K562 (cell line): ENCODE results near the gene MME. TPM values are rescaled to one million over a fixed set of nuclear protein-coding genes. Genes with fewer than 3 reads are reported as not detected.

Experiments
- ATAC-seq: fragments of 200-7000 bp; cut with Tn5 transposase; 3 replicates; pipeline ENCODE4 v1.9.1; 2020; ENCODE audit warnings: moderate library complexity
- BruUV-seq: library from RNA; stranded (reverse); fragments of 400-500 nt; replicated peaks from 2 replicates; lab custom pipeline; 2021; lab: Mats Ljungman, UMichigan
- CTCF ChIA-PET: fragments of 300-600 bp; formaldehyde crosslinking; extraction: SDS; loops from one replicate; lab custom pipeline; 2021; ENCODE audit warnings: low intra/inter-chr PET ratio; lab: Yijun Ruan, JAX
- POLR2A ChIA-PET: fragments of 300-600, 350-650 bp; sonication (Branson Sonifier 250); formaldehyde crosslinking; extraction: SDS; loops from one replicate; lab custom pipeline; 2021; ENCODE audit warnings: antibody characterized with exemption, inconsistent platforms; lab: Yijun Ruan, JAX
- DNase-seq, 4 experiments: peaks; one replicate each; pipeline versions ENCODE4 v3.0.0 to v3.0.0-alpha.2; 2011 to 2018; ENCODE audit warnings: low spot score in 3 of 4, mixed read lengths in 3 of 4; ENCODE audit errors: extremely low read depth in 1 of 4
- FAIRE-seq: peaks from 2 replicates; lab custom pipeline; 2011; peaks lifted over from hg19 to GRCh38; lab: Jason Lieb, UNC
- H2AFZ ChIP-seq: 2 replicates; pipeline ENCODE4 v1.6.0; 2011; ENCODE audit warnings: low read depth, low read length, control low read depth, inconsistent platforms
- H3K27ac ChIP-seq: fragments of 200-600 bp; 3 replicates; pipeline ENCODE4 v1.8.0; 2011; ENCODE audit warnings: low read depth, mild to moderate bottlenecking, control low read depth, inconsistent platforms, low read length, moderate library complexity, mixed read lengths; ENCODE audit errors: extremely low read depth
- H3K27me3 ChIP-seq, 2 experiments: fragments of 300-600 bp in 1 of 2; 2 replicates in 1 of 2; 3 replicates in 1 of 2; pipeline versions ENCODE4 v1.6.0 to v1.8.0; 2011; ENCODE audit warnings: inconsistent platforms in 2 of 2, low read length in 2 of 2, mild to moderate bottlenecking in 1 of 2, mixed read lengths in 1 of 2, moderate library complexity in 1 of 2; ENCODE audit not compliant: control insufficient read depth in 2 of 2, insufficient read depth in 2 of 2
- H3K36me3 ChIP-seq: fragments of 300-600 bp; 3 replicates; pipeline ENCODE4 v1.8.0; 2011; ENCODE audit warnings: mild to moderate bottlenecking, low read length, inconsistent platforms; ENCODE audit not compliant: control insufficient read depth, insufficient read depth
- H3K4me1 ChIP-seq, 2 experiments: fragments of 200-600 bp in 1 of 2; replicated peaks in 1 of 2; 2 replicates in 1 of 2; 3 replicates in 1 of 2; pipeline versions ENCODE4 v1.5.1 to v1.8.0; 2011; ENCODE audit warnings: inconsistent platforms in 2 of 2, low read length in 2 of 2, mild to moderate bottlenecking in 1 of 2, mixed read lengths in 1 of 2, moderate library complexity in 1 of 2; ENCODE audit not compliant: control insufficient read depth in 2 of 2, insufficient read depth in 2 of 2
- H3K4me2 ChIP-seq: 2 replicates; pipeline ENCODE4 v1.6.1; 2011; ENCODE audit warnings: low read length, control low read depth, inconsistent platforms, mixed read lengths; ENCODE audit not compliant: insufficient read depth
- H3K4me3 ChIP-seq: fragments of 200-600 bp; sonication (generic), shearing (Covaris generic); 2 replicates; pipeline ENCODE4 v1.5.1; 2016; ENCODE audit warnings: control low read depth, inconsistent platforms
- H3K79me2 ChIP-seq: fragments of 200-600 bp; 3 replicates; pipeline ENCODE4 v1.8.0; 2011; ENCODE audit warnings: low read length, inconsistent platforms; ENCODE audit not compliant: control insufficient read depth, insufficient read depth
- H3K9ac ChIP-seq, 2 experiments: 2 replicates each; pipeline versions ENCODE4 v1.6.0 to v1.6.1; 2011; ENCODE audit warnings: low read depth in 2 of 2, low read length in 2 of 2, control low read depth in 1 of 2, inconsistent platforms in 1 of 2, mild to moderate bottlenecking in 1 of 2, mixed read lengths in 1 of 2; ENCODE audit not compliant: insufficient read depth in 1 of 2
- H3K9me1 ChIP-seq: one replicate; pipeline ENCODE4 v1.6.0; 2011; ENCODE audit warnings: inconsistent platforms, mild to moderate bottlenecking, low read length, moderate library complexity; ENCODE audit not compliant: control insufficient read depth, insufficient read depth
- H3K9me3 ChIP-seq: replicated peaks from 2 replicates; pipeline ENCODE4 v1.5.1; 2011; ENCODE audit warnings: low read depth, low read length, inconsistent platforms; ENCODE audit not compliant: control insufficient read depth, insufficient read depth
- H4K20me1 ChIP-seq: replicated peaks from 2 replicates; pipeline ENCODE4 v1.6.1; 2011; ENCODE audit warnings: low read length, inconsistent platforms, mixed read lengths; ENCODE audit not compliant: control insufficient read depth, insufficient read depth
- CC2D1A ChIP-seq: fragments of 450-650 bp; IDR thresholded peaks from 2 replicates; pipeline ENCODE4 v1.6.1; 2017; ENCODE audit warnings: mild to moderate bottlenecking
- FOXA1 ChIP-seq: fragments of 450-650 bp; IDR thresholded peaks from 2 replicates; pipeline ENCODE4 v1.6.1; 2016; ENCODE audit warnings: mild to moderate bottlenecking, borderline replicate concordance
- MCM5 ChIP-seq: fragments of 450-650 bp; IDR thresholded peaks from 2 replicates; pipeline ENCODE4 v1.6.1; 2016; ENCODE audit warnings: low read depth
- TCF3 ChIP-seq: sonication (generic); formaldehyde crosslinking; IDR thresholded peaks from 2 replicates; pipeline ENCODE4 v1.4.0; 2020; ENCODE audit warnings: mild to moderate bottlenecking, missing genetic modification reagents
- TEAD2 ChIP-seq: fragments of 450-650 bp; IDR thresholded peaks from 2 replicates; pipeline ENCODE4 v1.6.1; 2016; ENCODE audit warnings: missing genetic modification characterization, control low read depth, missing compliant biosample characterization
- U2AF1 ChIP-seq: fragments of 200-400 bp; formaldehyde crosslinking; optimal IDR thresholded peaks from 2 replicates; pipeline ENCODE3; 2017; ENCODE audit warnings: mild to moderate bottlenecking, low read depth, low read length, moderate library complexity
- ZNF121 ChIP-seq: sonication (generic); formaldehyde crosslinking; conservative IDR thresholded peaks from 2 replicates; pipeline ENCODE4 v1.8.0; 2022; ENCODE audit warnings: missing genetic modification reagents
- ZNF551 ChIP-seq: fragments of 250-450 bp; sonication (Bioruptor Pico); IDR thresholded peaks from 2 replicates; pipeline ENCODE4 v1.5.0; 2021; ENCODE audit warnings: mild to moderate bottlenecking, moderate library complexity
- ZNF586 ChIP-seq: fragments of 450-650 bp; formaldehyde crosslinking; conservative IDR thresholded peaks from 2 replicates; pipeline ENCODE4 v1.4.0; 2020; ENCODE audit warnings: mild to moderate bottlenecking, moderate library complexity
- ZNF695 ChIP-seq: fragments of 450-650 bp; formaldehyde crosslinking; IDR thresholded peaks from 2 replicates; pipeline ENCODE4 v1.4.0; 2020; ENCODE audit warnings: mild to moderate bottlenecking, moderate library complexity
- WGBS: fragments of 100-300 bp; shearing (Covaris generic); methylation state at CpG from one replicate; pipeline ENCODE4 v1.1.6; 2016; ENCODE audit warnings: low coverage, mixed read lengths; ENCODE audit not compliant: insufficient coverage; ENCODE audit errors: missing lambda C conversion rate; 5-methylcytosine and 5-hydroxymethylcytosine counted together
- in situ Hi-C: fragments of 300-500 bp; cut with MboI; formaldehyde crosslinking; loops from 4 replicates; pipeline ENCODE4 v1.15.0; 2018; ENCODE audit warnings: inconsistent platforms, mixed read lengths
- intact Hi-C: fragments of 100-400 bp; cut with micrococcal nuclease; formaldehyde crosslinking; loops from 2 replicates; pipeline ENCODE4 v1.14.2; 2022
- polyA plus RNA-seq, 8 experiments: library from polyadenylated mRNA; depleted of rRNA in 4 of 8; stranded (reverse) in 5 of 8; unstranded in 3 of 8; fragments of >200 nt; fragmentation: Nextera tagmentation in 2 of 8; fragmentation: Illumina TruSeq in 1 of 8; extraction: Ambion mirVana in 2 of 8; extraction: Trizol in 1 of 8; gene quantifications; 2 replicates each; pipeline versions ENCODE4 v1.2.1 to v1.2.3, GENCODE V29; 2011 to 2014; ENCODE audit warnings: inconsistent platforms in 1 of 8, missing spikeins in 1 of 8
- total RNA-seq, 7 experiments: library from RNA; depleted of rRNA in 6 of 7; stranded (reverse); fragments of >200 nt in 6 of 7; fragmentation: Illumina TruSeq in 2 of 7; extraction: Trizol in 2 of 7; gene quantifications; 2 replicates each; pipeline versions ENCODE4 v1.2.1 to v1.2.3, GENCODE V29; 2011 to 2021; ENCODE audit warnings: low replicate concordance in 1 of 7
- TF ChIP-seq, protein P1 (sequence below): IDR thresholded peaks from 3 replicates; pipeline ENCODE4 v1.6.1; 2011; ENCODE audit warnings: borderline replicate concordance, mild to moderate bottlenecking, moderate library complexity; ENCODE audit not compliant: insufficient read length; ENCODE audit errors: extremely low read depth
- TF ChIP-seq, protein P2 (sequence below): sonication (generic); formaldehyde crosslinking; IDR thresholded peaks from 2 replicates; pipeline ENCODE4 v1.8.1; 2023; ENCODE audit warnings: mild to moderate bottlenecking, missing genetic modification reagents
- TF ChIP-seq, protein P3 (sequence below): fragments of 250-450 bp; sonication (Bioruptor Pico); IDR thresholded peaks from 2 replicates; pipeline ENCODE4 v1.4.0; 2020; ENCODE audit warnings: mild to moderate bottlenecking, moderate library complexity, borderline replicate concordance

MME gene
- total and polyA plus RNA-seq, 9 of the 15 experiments (the other 6 are each of a cell fraction or from before 2014, with no cell fraction given) = 0.80 to 8.6 (median 2.5) TPM

DNA sequence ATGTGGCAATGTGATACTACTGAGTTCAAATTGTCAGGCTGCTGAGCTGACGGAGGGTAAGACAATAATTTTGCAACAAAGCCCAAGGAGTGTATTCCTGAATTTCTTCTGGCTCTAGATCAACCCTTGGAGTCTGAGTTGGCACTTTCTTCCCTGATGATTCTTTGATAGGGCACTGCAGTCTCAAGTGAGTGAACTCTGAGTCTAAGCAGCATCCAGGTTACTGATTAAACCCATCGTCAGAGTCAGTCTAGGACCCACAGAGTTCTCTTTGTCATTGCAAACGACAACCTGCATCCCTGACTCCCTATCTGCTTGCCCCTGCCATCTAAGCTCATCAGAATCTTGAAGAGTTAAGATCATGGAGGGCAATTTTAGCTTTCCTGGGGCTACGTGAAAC lies 58.6 kb downstream of the MME start:
- no peak for ATAC-seq
- H3K4me2 ChIP-seq = no peak overlapping the region
- H3K9me3 ChIP-seq = no peaks in the 10 kb centered on the region
- ChIA-PET CTCF (no interaction called here), POLR2A (interaction anchor here (0.6 kb wide), 1 partner anchor 14 kb away, joined by 3 read pairs; no protein-coding TSS in a partner anchor)
- no peak for DNase-seq
- no peaks in the 10 kb centered on the region for H3K9me1 ChIP-seq
- H3K9ac ChIP-seq = no peak overlapping the region
- H3K27me3 ChIP-seq = no peaks in the 10 kb centered on the region
- TF ChIP-seq, protein P1, sequence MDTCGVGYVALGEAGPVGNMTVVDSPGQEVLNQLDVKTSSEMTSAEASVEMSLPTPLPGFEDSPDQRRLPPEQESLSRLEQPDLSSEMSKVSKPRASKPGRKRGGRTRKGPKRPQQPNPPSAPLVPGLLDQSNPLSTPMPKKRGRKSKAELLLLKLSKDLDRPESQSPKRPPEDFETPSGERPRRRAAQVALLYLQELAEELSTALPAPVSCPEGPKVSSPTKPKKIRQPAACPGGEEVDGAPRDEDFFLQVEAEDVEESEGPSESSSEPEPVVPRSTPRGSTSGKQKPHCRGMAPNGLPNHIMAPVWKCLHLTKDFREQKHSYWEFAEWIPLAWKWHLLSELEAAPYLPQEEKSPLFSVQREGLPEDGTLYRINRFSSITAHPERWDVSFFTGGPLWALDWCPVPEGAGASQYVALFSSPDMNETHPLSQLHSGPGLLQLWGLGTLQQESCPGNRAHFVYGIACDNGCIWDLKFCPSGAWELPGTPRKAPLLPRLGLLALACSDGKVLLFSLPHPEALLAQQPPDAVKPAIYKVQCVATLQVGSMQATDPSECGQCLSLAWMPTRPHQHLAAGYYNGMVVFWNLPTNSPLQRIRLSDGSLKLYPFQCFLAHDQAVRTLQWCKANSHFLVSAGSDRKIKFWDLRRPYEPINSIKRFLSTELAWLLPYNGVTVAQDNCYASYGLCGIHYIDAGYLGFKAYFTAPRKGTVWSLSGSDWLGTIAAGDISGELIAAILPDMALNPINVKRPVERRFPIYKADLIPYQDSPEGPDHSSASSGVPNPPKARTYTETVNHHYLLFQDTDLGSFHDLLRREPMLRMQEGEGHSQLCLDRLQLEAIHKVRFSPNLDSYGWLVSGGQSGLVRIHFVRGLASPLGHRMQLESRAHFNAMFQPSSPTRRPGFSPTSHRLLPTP = no peak
- TF ChIP-seq CC2D1A = no peak
- TF ChIP-seq, protein P2, sequence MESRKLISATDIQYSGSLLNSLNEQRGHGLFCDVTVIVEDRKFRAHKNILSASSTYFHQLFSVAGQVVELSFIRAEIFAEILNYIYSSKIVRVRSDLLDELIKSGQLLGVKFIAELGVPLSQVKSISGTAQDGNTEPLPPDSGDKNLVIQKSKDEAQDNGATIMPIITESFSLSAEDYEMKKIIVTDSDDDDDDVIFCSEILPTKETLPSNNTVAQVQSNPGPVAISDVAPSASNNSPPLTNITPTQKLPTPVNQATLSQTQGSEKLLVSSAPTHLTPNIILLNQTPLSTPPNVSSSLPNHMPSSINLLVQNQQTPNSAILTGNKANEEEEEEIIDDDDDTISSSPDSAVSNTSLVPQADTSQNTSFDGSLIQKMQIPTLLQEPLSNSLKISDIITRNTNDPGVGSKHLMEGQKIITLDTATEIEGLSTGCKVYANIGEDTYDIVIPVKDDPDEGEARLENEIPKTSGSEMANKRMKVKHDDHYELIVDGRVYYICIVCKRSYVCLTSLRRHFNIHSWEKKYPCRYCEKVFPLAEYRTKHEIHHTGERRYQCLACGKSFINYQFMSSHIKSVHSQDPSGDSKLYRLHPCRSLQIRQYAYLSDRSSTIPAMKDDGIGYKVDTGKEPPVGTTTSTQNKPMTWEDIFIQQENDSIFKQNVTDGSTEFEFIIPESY = no peak
- TF ChIP-seq TEAD2 (tag) = no peak
- TF ChIP-seq TCF3 = no peak
- no peak for TF ChIP-seq ZNF121
- no peak for TF ChIP-seq ZNF586 (CRISPR knock-in tag)
- no peak for TF ChIP-seq U2AF1
- TF ChIP-seq, protein P3, sequence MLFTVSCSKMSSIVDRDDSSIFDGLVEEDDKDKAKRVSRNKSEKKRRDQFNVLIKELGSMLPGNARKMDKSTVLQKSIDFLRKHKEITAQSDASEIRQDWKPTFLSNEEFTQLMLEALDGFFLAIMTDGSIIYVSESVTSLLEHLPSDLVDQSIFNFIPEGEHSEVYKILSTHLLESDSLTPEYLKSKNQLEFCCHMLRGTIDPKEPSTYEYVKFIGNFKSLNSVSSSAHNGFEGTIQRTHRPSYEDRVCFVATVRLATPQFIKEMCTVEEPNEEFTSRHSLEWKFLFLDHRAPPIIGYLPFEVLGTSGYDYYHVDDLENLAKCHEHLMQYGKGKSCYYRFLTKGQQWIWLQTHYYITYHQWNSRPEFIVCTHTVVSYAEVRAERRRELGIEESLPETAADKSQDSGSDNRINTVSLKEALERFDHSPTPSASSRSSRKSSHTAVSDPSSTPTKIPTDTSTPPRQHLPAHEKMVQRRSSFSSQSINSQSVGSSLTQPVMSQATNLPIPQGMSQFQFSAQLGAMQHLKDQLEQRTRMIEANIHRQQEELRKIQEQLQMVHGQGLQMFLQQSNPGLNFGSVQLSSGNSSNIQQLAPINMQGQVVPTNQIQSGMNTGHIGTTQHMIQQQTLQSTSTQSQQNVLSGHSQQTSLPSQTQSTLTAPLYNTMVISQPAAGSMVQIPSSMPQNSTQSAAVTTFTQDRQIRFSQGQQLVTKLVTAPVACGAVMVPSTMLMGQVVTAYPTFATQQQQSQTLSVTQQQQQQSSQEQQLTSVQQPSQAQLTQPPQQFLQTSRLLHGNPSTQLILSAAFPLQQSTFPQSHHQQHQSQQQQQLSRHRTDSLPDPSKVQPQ (CRISPR knock-in tag) = no peak
- TF ChIP-seq ZNF551 (CRISPR knock-in tag) = no peak
- no peak for TF ChIP-seq MCM5
- no peak for TF ChIP-seq FOXA1
- TF ChIP-seq ZNF695 = no peak
- no peaks in the 10 kb centered on the region for H4K20me1 ChIP-seq
- BruUV-seq = no TSS peak
- no peaks in the 10 kb centered on the region for H3K79me2 ChIP-seq
- no peaks in the 10 kb centered on the region for H3K36me3 ChIP-seq
- no peak for FAIRE-seq
- no peak overlapping the region for H2AFZ ChIP-seq
- H3K27ac ChIP-seq = no peak overlapping the region
- intact Hi-C loops (no loop called here), in situ Hi-C loops (no loop called here)
- 54% methylated on average over 4 of the region's 4 CpGs for WGBS
- no peaks in the 10 kb centered on the region for H3K4me1 ChIP-seq
- no peak overlapping the region for H3K4me3 ChIP-seq
